HG02884 (cell line): ENCODE results near the gene SLC25A48.
"Not testable (repeated sequence)": the region's sequence is repeated elsewhere in the genome, so short reads cannot be mapped to it uniquely, and the experiment has no call there.

Experiments
- ATAC-seq: cut with Tn5 transposase; IDR thresholded peaks from one replicate; pipeline ENCODE4 v1.9.1; 2021; ENCODE audit warnings: mild to moderate bottlenecking, moderate library complexity; ENCODE audit not compliant: unreplicated experiment

The SLC25A48 gene

GRCh38 chr5:135829681-135830383, 4.6 kb upstream of the SLC25A48 start:
- no peak for ATAC-seq

- ATAC-seq, result no peak
Observed at GRCh38 chr5:135830384-135830700, 4.1 kb upstream of the SLC25A48 start.

DNA sequence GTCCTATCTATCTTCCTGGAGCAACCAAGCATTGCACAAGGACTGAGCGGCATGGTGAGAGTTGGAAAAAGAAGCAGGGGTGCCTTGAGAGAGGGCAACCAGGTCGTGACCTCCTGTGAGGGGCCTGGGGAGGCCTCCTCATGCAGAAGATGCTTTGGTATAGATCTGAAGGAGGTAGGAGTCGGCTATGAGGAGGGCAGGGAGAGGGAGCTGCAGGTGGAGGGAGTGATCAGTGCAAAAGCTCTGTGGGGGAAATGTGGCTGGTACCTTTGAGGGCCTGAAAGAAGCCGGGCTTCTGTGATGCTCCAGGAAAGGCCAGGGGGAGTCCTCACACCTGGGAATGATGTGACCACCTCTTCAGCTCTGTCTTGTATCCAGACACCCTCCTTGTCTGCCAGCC, 3.6 kb upstream of the SLC25A48 start:
- no peak for ATAC-seq

DNA sequence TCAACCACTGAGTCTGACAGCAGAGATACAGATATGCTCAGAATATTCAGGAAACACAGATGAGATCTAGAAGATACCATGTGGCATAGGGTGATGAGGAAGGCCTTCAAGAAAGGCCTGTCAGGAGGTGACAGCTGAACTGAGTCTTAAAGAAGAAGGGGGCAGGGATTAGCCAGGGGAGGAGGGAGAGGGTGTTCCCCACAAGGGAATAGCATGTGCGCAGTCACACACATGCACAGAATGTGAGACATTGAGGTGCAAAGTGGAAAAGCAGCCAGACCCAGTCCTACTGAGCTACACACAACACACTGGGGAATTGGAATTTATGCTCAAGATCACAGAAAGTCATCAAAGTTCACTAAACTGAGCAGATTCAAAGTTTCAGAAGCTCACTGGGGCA, 3.0 kb upstream of the SLC25A48 start:
- no peak for ATAC-seq

GRCh38 chr5:135831851-135832555, 2.5 kb upstream of the SLC25A48 start:
- no peak for ATAC-seq

DNA sequence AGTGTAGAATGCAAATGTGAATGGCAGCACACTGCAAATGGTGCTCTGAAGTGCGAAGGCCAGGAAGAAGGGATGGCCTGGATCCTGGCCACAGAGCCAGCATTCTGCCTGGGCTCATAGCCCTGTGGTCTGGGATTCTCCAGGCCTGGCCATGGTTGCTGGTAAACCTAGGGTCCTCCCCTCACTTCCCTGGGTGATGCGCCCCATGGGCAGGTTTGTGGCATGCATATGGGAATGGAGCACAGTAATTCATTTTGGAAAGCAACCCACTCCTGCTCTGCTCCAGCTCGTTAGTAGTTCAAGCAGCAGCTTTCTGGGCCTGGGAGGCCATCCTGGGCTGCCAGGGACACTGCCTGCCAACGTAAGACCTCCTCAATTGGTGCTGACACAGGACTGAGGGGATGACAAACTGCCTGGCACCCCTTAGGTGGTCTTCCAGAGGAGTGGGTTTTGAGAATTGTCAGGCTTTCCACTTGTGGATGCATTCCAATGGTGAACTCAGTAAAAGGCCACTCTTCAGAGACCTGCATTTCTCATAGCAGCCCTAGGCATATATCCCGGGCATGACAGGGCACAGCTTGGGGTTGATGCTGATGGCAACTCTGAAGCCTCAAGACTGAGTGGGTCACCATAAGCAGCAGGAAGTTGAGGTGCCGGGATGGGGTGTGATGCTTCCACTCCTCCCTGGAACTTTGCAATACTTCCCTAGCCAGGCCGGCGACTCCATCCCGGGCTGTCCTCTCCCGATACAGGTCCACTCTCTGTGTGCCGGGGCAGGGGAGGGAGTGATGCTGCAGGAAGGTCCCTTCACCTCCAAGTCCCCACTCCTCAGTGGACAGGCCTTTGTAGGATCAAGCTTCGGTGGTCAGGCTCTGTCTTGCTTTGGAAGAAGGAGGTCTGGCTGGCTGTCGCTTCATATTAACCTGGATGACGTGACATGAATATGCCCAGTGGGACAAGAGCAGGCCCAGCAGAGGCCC, 1.2 kb upstream of the SLC25A48 start:
- no peak for ATAC-seq

GRCh38 chr5:135833961-135834638, 363 bp upstream of the SLC25A48 start:
- ATAC-seq, result peak; percentile 87

DNA sequence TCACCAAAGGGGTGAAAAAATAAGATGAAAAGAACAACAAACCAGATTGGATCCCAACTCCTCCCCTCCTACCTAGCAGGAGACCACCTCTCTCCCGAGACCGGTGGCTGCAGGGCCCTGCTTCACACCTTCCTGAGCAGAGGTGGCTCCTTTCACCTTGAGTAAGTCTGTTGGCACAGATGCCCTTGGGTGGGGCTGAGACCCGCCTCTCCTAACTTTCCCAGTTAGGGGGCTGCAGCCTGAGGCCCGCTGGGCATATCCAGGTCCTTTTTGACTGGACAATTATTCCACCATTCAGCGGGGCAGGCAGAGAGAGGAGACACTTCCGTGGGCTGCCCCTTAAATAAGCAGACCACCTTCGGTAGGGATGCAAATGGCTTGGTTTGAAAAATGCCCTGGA, 1.3 kb downstream of the SLC25A48 start:
- no peak for ATAC-seq

GRCh38 chr5:135838395-135838794, 3.9 kb downstream of the SLC25A48 start:
- not testable (repeated sequence) for ATAC-seq

GRCh38 chr5:135839566-135839965, 5.1 kb downstream of the SLC25A48 start:
- ATAC-seq, result no peak

- ATAC-seq, result no peak
Observed at GRCh38 chr5:135840959-135841358, 6.5 kb downstream of the SLC25A48 start.

DNA sequence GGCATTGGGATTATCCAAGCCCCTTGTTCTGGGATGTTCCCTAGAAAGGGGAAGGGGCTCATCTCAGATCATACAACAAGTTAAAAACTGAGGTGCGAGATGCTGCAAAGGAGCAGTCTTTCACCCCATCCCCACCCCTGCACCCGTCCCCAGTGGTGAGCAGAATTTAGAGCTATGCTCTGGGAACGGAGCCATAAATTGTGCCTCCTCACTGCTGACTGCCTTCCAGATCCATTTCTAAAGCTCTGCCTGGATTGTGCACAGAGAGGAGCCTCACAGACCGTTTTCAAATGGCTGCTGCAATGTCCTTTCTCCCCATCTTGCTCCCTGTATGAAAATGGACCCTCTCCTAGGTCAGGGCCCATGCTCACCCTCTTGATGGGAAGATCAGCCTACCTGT, 8.3 kb downstream of the SLC25A48 start:
- no peak for ATAC-seq

DNA sequence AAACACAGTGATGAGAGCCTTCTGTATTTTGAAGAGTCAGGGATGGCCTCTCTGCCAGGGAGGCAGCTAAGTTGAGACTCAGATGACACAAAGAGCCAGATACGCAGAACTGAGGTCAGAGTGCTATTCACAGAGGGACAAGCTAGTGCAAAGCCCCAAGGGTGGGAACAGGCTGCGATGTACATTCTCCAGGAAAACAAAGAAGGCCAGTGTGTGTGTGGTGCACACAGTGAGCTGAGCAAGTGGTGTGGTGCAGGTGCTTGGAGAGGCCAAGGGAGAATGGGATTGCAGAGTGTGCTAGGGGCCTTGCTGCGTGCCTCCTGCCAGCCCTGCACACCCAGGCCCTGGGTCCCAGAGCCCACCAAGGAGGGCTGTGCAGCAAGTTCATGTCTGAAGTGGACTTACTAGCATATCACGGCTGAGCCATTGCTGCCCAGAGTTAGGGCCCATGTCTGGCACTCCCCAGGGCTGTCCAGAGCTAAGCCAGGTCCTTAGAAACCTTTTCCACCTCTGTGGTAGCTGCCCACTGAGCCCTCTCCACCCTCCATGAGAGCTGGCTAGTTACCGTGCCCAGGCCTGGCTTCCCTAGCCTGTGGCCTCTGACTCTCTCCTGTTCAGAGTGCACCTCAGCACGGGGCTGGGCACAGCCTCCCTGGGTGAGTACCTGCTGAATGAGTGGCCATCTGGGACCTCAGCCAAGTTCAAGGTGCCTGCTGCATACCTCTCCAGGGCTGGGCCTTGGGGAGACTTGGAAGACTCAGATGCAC, 9.3 kb downstream of the SLC25A48 start:
- ATAC-seq, result no peak

GRCh38 chr5:135846311-135846710, 11.8 kb downstream of the SLC25A48 start:
- no peak for ATAC-seq

GRCh38 chr5:135847976-135848375, 13.5 kb downstream of the SLC25A48 start:
- no peak for ATAC-seq

GRCh38 chr5:135850231-135850630, 15.8 kb downstream of the SLC25A48 start:
- ATAC-seq, result no peak

GRCh38 chr5:135850671-135851070, 16.2 kb downstream of the SLC25A48 start:
- ATAC-seq, result no peak

DNA sequence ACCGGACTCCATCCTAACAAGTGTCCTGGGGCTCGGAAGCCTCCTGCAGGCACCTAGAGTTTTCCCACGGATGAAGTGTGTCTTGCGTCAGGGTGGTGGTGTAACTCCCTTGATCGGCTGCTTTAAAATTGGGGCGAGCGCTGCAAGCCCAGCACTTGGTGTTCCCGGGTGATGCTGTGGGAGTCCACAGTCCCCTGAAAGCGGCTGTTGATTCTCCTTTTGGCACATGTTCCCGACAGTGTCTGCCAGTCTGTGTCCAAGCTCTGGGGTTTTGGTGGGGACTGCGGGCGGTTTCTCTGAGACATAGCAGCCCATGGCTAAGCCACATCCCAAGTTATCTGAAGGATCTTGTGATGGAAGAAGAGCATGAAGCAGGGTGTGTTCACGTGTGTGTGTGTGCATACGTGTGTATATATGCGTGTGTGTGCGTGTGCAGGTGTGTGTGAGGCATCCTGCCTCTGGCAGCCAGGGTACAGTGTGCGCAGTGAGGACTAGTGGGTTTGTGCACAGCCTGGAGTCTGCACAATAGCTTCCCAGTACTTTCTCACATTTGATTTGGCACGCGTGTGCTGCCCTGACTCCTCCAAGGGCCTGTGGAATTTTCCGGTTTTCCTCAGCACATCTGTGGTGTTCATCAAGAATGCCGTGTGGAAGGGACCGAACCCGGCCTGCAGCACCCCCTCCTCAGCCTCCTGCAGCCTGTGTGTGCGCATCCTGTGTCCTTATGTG, 16.9 kb downstream of the SLC25A48 start:
- no peak for ATAC-seq
